ENCODE results near the gene PRKCH.

DNA sequence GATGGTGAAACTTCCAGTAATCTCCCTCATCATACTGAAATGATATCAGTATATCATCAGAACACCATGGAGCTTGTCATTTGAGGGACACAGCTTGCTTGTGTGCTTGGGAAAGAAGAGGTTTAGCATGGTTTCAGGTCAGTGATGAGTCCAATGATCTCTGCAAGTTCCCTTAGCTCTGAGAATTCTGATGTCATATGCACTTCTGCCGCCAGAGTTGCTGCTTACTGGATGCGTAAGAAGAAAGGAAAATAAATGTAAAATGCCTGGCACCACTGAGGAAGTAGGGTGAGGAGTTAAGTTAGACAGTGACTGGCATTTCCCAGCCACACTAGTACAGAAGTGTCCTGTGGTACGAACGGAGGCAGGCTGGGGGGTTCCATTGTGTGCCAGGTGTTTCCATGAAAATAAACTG is 22.6 kb downstream of the PRKCH start:
- TF ChIP-seq, protein P1, sequence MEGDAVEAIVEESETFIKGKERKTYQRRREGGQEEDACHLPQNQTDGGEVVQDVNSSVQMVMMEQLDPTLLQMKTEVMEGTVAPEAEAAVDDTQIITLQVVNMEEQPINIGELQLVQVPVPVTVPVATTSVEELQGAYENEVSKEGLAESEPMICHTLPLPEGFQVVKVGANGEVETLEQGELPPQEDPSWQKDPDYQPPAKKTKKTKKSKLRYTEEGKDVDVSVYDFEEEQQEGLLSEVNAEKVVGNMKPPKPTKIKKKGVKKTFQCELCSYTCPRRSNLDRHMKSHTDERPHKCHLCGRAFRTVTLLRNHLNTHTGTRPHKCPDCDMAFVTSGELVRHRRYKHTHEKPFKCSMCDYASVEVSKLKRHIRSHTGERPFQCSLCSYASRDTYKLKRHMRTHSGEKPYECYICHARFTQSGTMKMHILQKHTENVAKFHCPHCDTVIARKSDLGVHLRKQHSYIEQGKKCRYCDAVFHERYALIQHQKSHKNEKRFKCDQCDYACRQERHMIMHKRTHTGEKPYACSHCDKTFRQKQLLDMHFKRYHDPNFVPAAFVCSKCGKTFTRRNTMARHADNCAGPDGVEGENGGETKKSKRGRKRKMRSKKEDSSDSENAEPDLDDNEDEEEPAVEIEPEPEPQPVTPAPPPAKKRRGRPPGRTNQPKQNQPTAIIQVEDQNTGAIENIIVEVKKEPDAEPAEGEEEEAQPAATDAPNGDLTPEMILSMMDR (IDR thresholded peaks at IDR 0.05) = no peak
- no peak for TF ChIP-seq POLR2A (IDR thresholded peaks at IDR 0.05)

All from sigmoid colon (tissue), 3 donors.